ENCODE data around the gene GRID1. TPM values are rescaled to one million over a fixed set of nuclear protein-coding genes. Genes with fewer than 3 reads are reported as not detected.

GRID1 gene
- total RNA-seq, 1 experiment from 2014 or later = 5.6 TPM

GRCh38 chr10:86138551-86139065 lies 228.0 kb downstream of the GRID1 start:
- ChIA-PET CTCF (interaction anchor here (1.0 to 1.1 kb wide), 5 partner anchors 38 to 582 kb away, joined by 3 to 8 read pairs (median 3); no protein-coding TSS in a partner anchor), POLR2A (no interaction called here), RAD21 (ENCODE audit: low non-redundant PET in 1 of 2, low total read pairs in 2 of 2, uncharacterized antibody in 2 of 2, unreplicated experiment in 2 of 2) (interaction anchor here in 1 of 2 experiments (0.9 kb wide), 1 partner anchor 143 kb away, joined by 3 read pairs; no protein-coding TSS in a partner anchor)
- intact Hi-C loops (cut with micrococcal nuclease) = loop anchor here (1.0 to 2.0 kb wide), 3 partner anchors 142 to 590 kb away; no protein-coding TSS in a partner anchor
- no peaks in the 10 kb centered on the region for H3K27me3 ChIP-seq (ENCODE audit: insufficient read depth, low read length)
- TF ChIP-seq, protein P1, sequence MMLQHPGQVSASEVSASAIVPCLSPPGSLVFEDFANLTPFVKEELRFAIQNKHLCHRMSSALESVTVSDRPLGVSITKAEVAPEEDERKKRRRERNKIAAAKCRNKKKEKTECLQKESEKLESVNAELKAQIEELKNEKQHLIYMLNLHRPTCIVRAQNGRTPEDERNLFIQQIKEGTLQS (IDR thresholded peaks at IDR 0.05) = no peak
- TF ChIP-seq CTCF (IDR thresholded peaks at IDR 0.05 in 2 of 3, conservative IDR thresholded peaks at IDR 0.05 in 1 of 3; ENCODE audit: borderline replicate concordance in 1 of 3, insufficient read depth in 1 of 3, low read depth in 2 of 3, low read length in 2 of 3) = no peak
- TF ChIP-seq POLR2A (IDR thresholded peaks at IDR 0.05; ENCODE audit: borderline replicate concordance, extremely low read depth, insufficient read depth, insufficient read length) = no peak
- no peak for TF ChIP-seq TCF7L2 (IDR thresholded peaks at IDR 0.05; ENCODE audit: borderline replicate concordance, extremely low read depth, insufficient read depth, insufficient read length)
- TF ChIP-seq ZNF274 (IDR thresholded peaks at IDR 0.05; ENCODE audit: low read depth, low read length) = no peak
- no peak for TF ChIP-seq YY1 (IDR thresholded peaks at IDR 0.05; ENCODE audit: extremely low read depth, insufficient replicate concordance, low read depth, low read length)
- TF ChIP-seq FOSL1 (IDR thresholded peaks at IDR 0.05; ENCODE audit: low read depth) = no peak
- TF ChIP-seq, protein P2, sequence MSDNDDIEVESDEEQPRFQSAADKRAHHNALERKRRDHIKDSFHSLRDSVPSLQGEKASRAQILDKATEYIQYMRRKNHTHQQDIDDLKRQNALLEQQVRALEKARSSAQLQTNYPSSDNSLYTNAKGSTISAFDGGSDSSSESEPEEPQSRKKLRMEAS (IDR thresholded peaks at IDR 0.05) = no peak
- no peak for TF ChIP-seq RAD21 (IDR thresholded peaks at IDR 0.05; ENCODE audit: low read depth)
- TF ChIP-seq EZH2phosphoT487 (IDR thresholded peaks at IDR 0.05; ENCODE audit: borderline replicate concordance) = no peak
- TF ChIP-seq ZFX (IDR thresholded peaks at IDR 0.05) = no peak
- TF ChIP-seq ELF1 (IDR thresholded peaks at IDR 0.05; ENCODE audit: borderline replicate concordance, low read depth) = no peak
- no peak for TF ChIP-seq POLR2AphosphoS5 (IDR thresholded peaks at IDR 0.05; ENCODE audit: low read depth, low read length)
- no peak for TF ChIP-seq EGR1 (IDR thresholded peaks at IDR 0.05; ENCODE audit: low read depth)
- TF ChIP-seq SIN3A (IDR thresholded peaks at IDR 0.05; ENCODE audit: low read depth) = no peak
- TF ChIP-seq, protein P3, sequence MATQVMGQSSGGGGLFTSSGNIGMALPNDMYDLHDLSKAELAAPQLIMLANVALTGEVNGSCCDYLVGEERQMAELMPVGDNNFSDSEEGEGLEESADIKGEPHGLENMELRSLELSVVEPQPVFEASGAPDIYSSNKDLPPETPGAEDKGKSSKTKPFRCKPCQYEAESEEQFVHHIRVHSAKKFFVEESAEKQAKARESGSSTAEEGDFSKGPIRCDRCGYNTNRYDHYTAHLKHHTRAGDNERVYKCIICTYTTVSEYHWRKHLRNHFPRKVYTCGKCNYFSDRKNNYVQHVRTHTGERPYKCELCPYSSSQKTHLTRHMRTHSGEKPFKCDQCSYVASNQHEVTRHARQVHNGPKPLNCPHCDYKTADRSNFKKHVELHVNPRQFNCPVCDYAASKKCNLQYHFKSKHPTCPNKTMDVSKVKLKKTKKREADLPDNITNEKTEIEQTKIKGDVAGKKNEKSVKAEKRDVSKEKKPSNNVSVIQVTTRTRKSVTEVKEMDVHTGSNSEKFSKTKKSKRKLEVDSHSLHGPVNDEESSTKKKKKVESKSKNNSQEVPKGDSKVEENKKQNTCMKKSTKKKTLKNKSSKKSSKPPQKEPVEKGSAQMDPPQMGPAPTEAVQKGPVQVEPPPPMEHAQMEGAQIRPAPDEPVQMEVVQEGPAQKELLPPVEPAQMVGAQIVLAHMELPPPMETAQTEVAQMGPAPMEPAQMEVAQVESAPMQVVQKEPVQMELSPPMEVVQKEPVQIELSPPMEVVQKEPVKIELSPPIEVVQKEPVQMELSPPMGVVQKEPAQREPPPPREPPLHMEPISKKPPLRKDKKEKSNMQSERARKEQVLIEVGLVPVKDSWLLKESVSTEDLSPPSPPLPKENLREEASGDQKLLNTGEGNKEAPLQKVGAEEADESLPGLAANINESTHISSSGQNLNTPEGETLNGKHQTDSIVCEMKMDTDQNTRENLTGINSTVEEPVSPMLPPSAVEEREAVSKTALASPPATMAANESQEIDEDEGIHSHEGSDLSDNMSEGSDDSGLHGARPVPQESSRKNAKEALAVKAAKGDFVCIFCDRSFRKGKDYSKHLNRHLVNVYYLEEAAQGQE (IDR thresholded peaks at IDR 0.05; ENCODE audit: low read depth) = no peak
- no peak for TF ChIP-seq ZBTB33 (IDR thresholded peaks at IDR 0.05; ENCODE audit: extremely low read depth, insufficient replicate concordance, low read length)
- H2AFZ ChIP-seq (ENCODE audit: low read depth, low read length, poor library complexity, severe bottlenecking) = no peak overlapping the region
- no peak overlapping the region for H3K4me2 ChIP-seq (ENCODE audit: low read length)
- no peaks in the 10 kb centered on the region for H3K79me2 ChIP-seq (ENCODE audit: insufficient read depth, low read length)
- ATAC-seq (no peak), DNase-seq (ENCODE audit: low read depth, low spot score) (no peak)
- no peaks in the 10 kb centered on the region for H3K4me1 ChIP-seq (ENCODE audit: control insufficient read depth in 1 of 2, insufficient read depth in 2 of 2, low read length in 2 of 2)
- no peaks in the 10 kb centered on the region for H3K36me3 ChIP-seq (ENCODE audit: control insufficient read depth in 1 of 2, insufficient read depth in 2 of 2, low read length in 2 of 2)
- no TSS peak for BruUV-seq (replicated peaks)
- H3K9me2 ChIP-seq (ENCODE audit: insufficient read depth) = no peaks in the 10 kb centered on the region
- H3K9ac ChIP-seq (ENCODE audit: low read length) = no peak overlapping the region
- H3K4me3 ChIP-seq (replicated peaks in 1 of 2; ENCODE audit: low read depth in 1 of 2, low read length in 2 of 2) = no peak overlapping the region
- no peak overlapping the region for H3K27ac ChIP-seq (ENCODE audit: low read depth, low read length)
- H3K9me3 ChIP-seq (ENCODE audit: control insufficient read depth in 1 of 2, insufficient read depth in 1 of 2, low read depth in 1 of 2, low read length in 2 of 2) = no peaks in the 10 kb centered on the region
- H4K20me1 ChIP-seq (ENCODE audit: insufficient read depth) = no peaks in the 10 kb centered on the region

Data from HCT116 (cell line).